Lower leg skin (tissue), 4 donors: ENCODE measurements around the gene WARS2. TPM values are rescaled to one million over a fixed set of nuclear protein-coding genes. Genes with fewer than 3 reads are reported as not detected.

Experiments
- DNase-seq, 2 donors: peaks; one replicate each; pipeline ENCODE4 v3.0.0-alpha.2; 2019; ENCODE audit warnings: low spot score in 2 of 2
- H3K4me3 ChIP-seq: fragments of 200-600 bp; sonication (generic); 2 replicates; pipeline ENCODE4 v1.5.1; 2017; ENCODE audit warnings: mild to moderate bottlenecking, low read depth; ENCODE audit not compliant: poor library complexity, severe bottlenecking
- CTCF ChIP-seq, 3 donors: fragments of 450-650 bp; IDR thresholded peaks; one replicate each; pipeline ENCODE4 v1.5.1; 2016; ENCODE audit warnings: antibody characterized with exemption in 3 of 3, mild to moderate bottlenecking in 3 of 3, moderate library complexity in 2 of 3
- POLR2A ChIP-seq, 2 donors: fragments of 450-650 bp; IDR thresholded peaks; one replicate each; pipeline ENCODE4 v1.6.1; 2016 to 2017; ENCODE audit warnings: antibody characterized with exemption in 2 of 2, mild to moderate bottlenecking in 1 of 2, moderate library complexity in 1 of 2
- WGBS, 2 donors: methylation state at CpG; one replicate each; pipeline ENCODE4 v1.1.5; 2018; 5-methylcytosine and 5-hydroxymethylcytosine counted together
- intact Hi-C: fragments of 100-400 bp; cut with DNase I; formaldehyde crosslinking; loops from one replicate; pipeline ENCODE4 v1.15.0; 2023; ENCODE audit warnings: low total_unique reads
- total RNA-seq, 4 donors: library from RNA; depleted of rRNA; stranded (reverse); fragments of >200 nt; gene quantifications; one replicate each; pipeline ENCODE4 v1.1.0, GENCODE V29; 2016

WARS2 gene
- 10 to 100 TPM in 3 of 4 donors, 1 to 10 TPM in 1; 8.1 to 21.8 (median 13.2) TPM for total RNA-seq

DNA sequence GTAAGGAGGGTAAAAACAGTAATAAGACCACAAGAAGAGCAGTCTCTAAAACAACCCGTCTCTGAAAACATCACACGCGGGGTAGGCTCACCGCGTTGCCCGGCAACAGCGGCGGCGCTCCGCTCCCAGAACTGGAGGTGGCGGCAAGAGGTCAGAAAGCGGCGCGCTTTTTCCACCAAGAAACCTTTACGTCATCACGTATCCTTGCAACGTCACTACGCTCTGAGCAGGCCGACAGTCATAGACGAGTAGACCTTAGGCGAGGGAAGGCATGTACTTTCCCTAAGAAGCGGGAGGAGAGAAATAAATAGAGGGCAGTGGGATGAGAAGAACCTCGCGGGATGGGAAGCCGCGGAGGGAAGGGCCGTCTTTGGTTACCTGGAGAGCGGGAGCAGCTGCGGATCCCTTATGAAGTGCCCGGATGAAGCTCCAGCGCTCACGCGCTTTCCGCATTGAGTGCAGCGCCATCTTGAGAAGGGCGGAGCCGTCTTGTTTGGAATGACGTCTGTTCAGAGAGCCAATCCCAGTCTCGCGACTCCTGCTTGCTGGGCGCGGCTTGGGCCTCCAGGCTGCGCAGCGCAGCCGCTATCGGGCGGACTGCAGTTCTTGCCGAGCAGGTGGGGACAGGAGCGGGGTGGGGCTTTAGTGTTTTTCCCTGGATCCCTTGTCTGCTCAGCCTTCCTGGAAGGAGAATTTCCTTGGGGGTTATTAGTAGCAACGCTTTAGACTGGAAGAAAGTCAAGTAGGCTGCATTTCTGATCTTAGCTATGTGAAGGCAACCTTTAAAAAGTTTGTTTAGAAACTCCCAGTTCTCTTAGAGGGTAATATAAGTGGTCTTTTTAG, at the start of gene WARS2:
TSS of gene WARS2 (minus strand) at position 477 of the 843 bp plus-strand sequence. CDS start at position 468, 9 bp downstream.
- TF ChIP-seq POLR2A (IDR thresholded peaks at IDR 0.05) (peak in 1 of 2 donors; percentile 35), CTCF (IDR thresholded peaks at IDR 0.05) (no peak)
- 1% methylated on average over 50 of the region's 50 CpGs for WGBS, 2 donors
- peak; percentile 96 to 99 for DNase-seq
- H3K4me3 ChIP-seq, result peak within 1 kb of the TSS; percentile 36
- intact Hi-C loops, result no loop called here

GRCh38 chr1:119188926-119189325, 48.5 kb upstream of the WARS2 start:
- intact Hi-C loops, result no loop called here
- no peak for DNase-seq
- 52 to 57% methylated on average over 3 of the region's 3 CpGs for WGBS, 2 donors
- H3K4me3 ChIP-seq, result no peak overlapping the region
- no peak for TF ChIP-seq POLR2A (IDR thresholded peaks at IDR 0.05)
- TF ChIP-seq CTCF (IDR thresholded peaks at IDR 0.05), result no peak

DNA sequence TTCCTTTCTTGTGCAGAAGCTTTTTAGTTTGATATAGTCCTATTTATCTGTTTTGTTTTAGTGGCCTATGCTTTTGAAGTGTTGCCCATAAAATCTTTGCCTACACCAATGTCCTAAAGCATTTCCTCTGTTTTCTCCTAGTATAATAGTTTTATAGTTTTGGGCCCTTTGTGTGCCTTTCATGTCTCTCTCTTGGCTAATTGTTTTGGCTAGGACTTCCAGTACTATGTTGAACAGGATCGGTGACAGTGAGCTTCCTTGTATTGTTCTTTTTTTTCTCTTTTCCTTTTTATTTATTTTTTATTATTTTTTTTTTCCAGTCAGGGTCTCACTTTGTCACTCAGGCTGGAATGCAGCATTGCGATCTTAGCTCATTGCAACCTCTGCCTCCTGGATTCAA, 47.0 kb upstream of the WARS2 start:
- DNase-seq, result no peak
- intact Hi-C loops, result no loop called here
- TF ChIP-seq POLR2A (IDR thresholded peaks at IDR 0.05) (no peak), CTCF (IDR thresholded peaks at IDR 0.05) (no peak)
- H3K4me3 ChIP-seq, result no peak overlapping the region
- WGBS, 2 donors, result 69 to 72% methylated on average over 2 of the region's 2 CpGs

DNA sequence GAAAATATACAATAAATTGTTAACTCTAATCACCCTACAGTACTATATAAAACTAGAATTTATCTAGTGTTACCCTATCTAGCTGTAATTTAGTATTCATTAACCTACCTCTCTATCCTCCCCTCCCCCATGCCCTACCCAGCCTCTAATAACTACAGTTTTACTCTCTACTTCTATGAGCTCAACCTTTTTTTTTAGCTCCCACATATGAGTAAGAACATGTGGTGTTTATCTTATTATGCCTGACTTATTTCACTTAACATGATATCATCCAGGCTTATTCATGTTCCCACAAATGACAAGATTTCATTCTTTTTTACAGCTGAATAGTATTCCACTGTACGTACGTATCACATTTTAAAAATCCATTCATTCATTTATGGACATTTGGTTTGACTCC, 46.0 kb upstream of the WARS2 start:
- intact Hi-C loops, result no loop called here
- WGBS, 2 donors, result 98% methylated on average over 2 of the region's 2 CpGs
- TF ChIP-seq CTCF (IDR thresholded peaks at IDR 0.05) (no peak), POLR2A (IDR thresholded peaks at IDR 0.05) (no peak)
- H3K4me3 ChIP-seq, result no peak overlapping the region
- DNase-seq, result no peak

GRCh38 chr1:119184972-119185371, 44.5 kb upstream of the WARS2 start:
- 66 to 72% methylated on average over 1 of the region's 1 CpG for WGBS, 2 donors
- TF ChIP-seq POLR2A (IDR thresholded peaks at IDR 0.05) (no peak), CTCF (IDR thresholded peaks at IDR 0.05) (no peak)
- no peak overlapping the region for H3K4me3 ChIP-seq
- intact Hi-C loops, result no loop called here
- no peak for DNase-seq
